Panc1 (cell line): ENCODE data around the gene FAM209B. TPM values are rescaled to one million over a fixed set of nuclear protein-coding genes. Genes with fewer than 3 reads are reported as not detected.
"Not testable (repeated sequence)": the region's sequence is repeated elsewhere in the genome, so short reads cannot be mapped to it uniquely, and the experiment has no call there.

Source experiments
- ATAC-seq: fragments of 200-7000 bp; cut with Tn5 transposase; 2 replicates; pipeline ENCODE4 v1.9.1; 2020; ENCODE audit warnings: mild to moderate bottlenecking, moderate library complexity
- Bru-seq: library from RNA; stranded (reverse); fragments of 400-500 nt; gene quantifications from one replicate; lab custom pipeline; 2021; lab: Mats Ljungman, UMichigan
- BruChase-seq, 2 experiments: library from RNA; stranded (reverse); fragments of 400-500 nt; gene quantifications; one replicate each; lab custom pipeline; 2021; lab: Mats Ljungman, UMichigan
- BruUV-seq: library from RNA; stranded (reverse); fragments of 400-500 nt; replicated peaks from 2 replicates; lab custom pipeline; 2021; lab: Mats Ljungman, UMichigan
- CTCF ChIA-PET: fragments of 300-600 bp; sonication (Branson Sonifier 250); formaldehyde crosslinking; loops from one replicate; lab custom pipeline; 2022; ENCODE audit warnings: antibody characterized with exemption; lab: Charles Lee
- POLR2A ChIA-PET: fragments of 300-600 bp; sonication (Branson Sonifier 250); formaldehyde crosslinking; loops from one replicate; lab custom pipeline; 2022; ENCODE audit warnings: antibody characterized with exemption; lab: Charles Lee
- DNase-seq: peaks from one replicate; pipeline ENCODE4 v3.0.0-alpha.2; 2010; ENCODE audit warnings: low read depth, low spot score
- H3K27ac ChIP-seq: 2 replicates; pipeline ENCODE4 v1.5.1; 2011; ENCODE audit warnings: mild to moderate bottlenecking, low read length, inconsistent platforms
- H3K27me3 ChIP-seq: fragments of 200-500 bp; sonication (Bioruptor generic); 2 replicates; pipeline ENCODE4 v1.6.0; 2014; ENCODE audit warnings: low read length, inconsistent platforms; ENCODE audit not compliant: control insufficient read depth, insufficient read depth
- H3K36me3 ChIP-seq: fragments of 200-500 bp; sonication (Bioruptor generic); 2 replicates; pipeline ENCODE4 v1.5.1; 2014; ENCODE audit warnings: inconsistent platforms, mild to moderate bottlenecking, low read length, moderate library complexity; ENCODE audit not compliant: control insufficient read depth, insufficient read depth
- H3K4me1 ChIP-seq: 2 replicates; pipeline ENCODE4 v1.5.1; 2011; ENCODE audit warnings: inconsistent platforms, mild to moderate bottlenecking, low read length, moderate library complexity; ENCODE audit not compliant: control insufficient read depth, insufficient read depth
- H3K4me3 ChIP-seq, 2 experiments: 2 replicates each; pipeline ENCODE4 v1.5.1; 2011 to 2012; ENCODE audit warnings: low read depth in 2 of 2, low read length in 2 of 2, mild to moderate bottlenecking in 2 of 2, inconsistent platforms in 1 of 2, moderate library complexity in 1 of 2
- H3K9me3 ChIP-seq: fragments of 200-500 bp; sonication (Bioruptor generic); 2 replicates; pipeline ENCODE4 v1.5.1; 2014; ENCODE audit warnings: low read depth, mild to moderate bottlenecking, inconsistent platforms, low read length, moderate library complexity; ENCODE audit not compliant: control insufficient read depth, insufficient read depth
- CTCF ChIP-seq: fragments of 450-650 bp; IDR thresholded peaks from 2 replicates; pipeline ENCODE4 v1.5.1; 2017; ENCODE audit warnings: mild to moderate bottlenecking
- POLR2AphosphoS5 ChIP-seq: IDR thresholded peaks from 2 replicates; pipeline ENCODE4 v1.6.1; 2012; ENCODE audit warnings: mild to moderate bottlenecking, low read depth, low read length, moderate library complexity
- REST ChIP-seq, 2 experiments: IDR thresholded peaks; 2 replicates each; pipeline ENCODE4 v1.6.1; 2011 to 2012; ENCODE audit warnings: low read depth in 2 of 2, control low read depth in 1 of 2, low read length in 1 of 2, mild to moderate bottlenecking in 1 of 2, moderate library complexity in 1 of 2; ENCODE audit not compliant: insufficient read depth in 1 of 2
- SIN3A ChIP-seq: IDR thresholded peaks from 2 replicates; pipeline ENCODE4 v1.6.1; 2012; ENCODE audit warnings: low read depth, mild to moderate bottlenecking, low read length, moderate library complexity, borderline replicate concordance; ENCODE audit not compliant: insufficient read depth
- TCF7L2 ChIP-seq: IDR thresholded peaks from 2 replicates; pipeline ENCODE4 v1.6.1; 2011; ENCODE audit warnings: mild to moderate bottlenecking, low read depth, low read length, inconsistent platforms
- in situ Hi-C: cut with HindIII; loops from 2 replicates; pipeline ENCODE4 v1.10.0; 2016; ENCODE audit warnings: low sequenced_read_pairs, low pct_unique_long_range_greater_than_20kb
- intact Hi-C: fragments of 100-400 bp; cut with micrococcal nuclease; formaldehyde crosslinking; loops from one replicate; pipeline ENCODE4 v1.10.0; 2022; ENCODE audit not compliant: unreplicated experiment
- long read RNA-seq: library from polyadenylated mRNA; unstranded; transcript quantifications from one replicate; pipeline ENCODE4 v2.0.0, GENCODE V29; 2021; ENCODE audit not compliant: unreplicated experiment
- polyA plus RNA-seq: library from polyadenylated mRNA; unstranded; fragments of >200 nt; gene quantifications from one replicate; pipeline ENCODE4 v1.2.1, GENCODE V29; 2012; ENCODE audit warnings: missing spikeins; ENCODE audit not compliant: insufficient read length
- total RNA-seq: library from RNA; stranded (reverse); gene quantifications from one replicate; pipeline ENCODE4 v1.2.1, GENCODE V29; 2021; ENCODE audit not compliant: unreplicated experiment

The FAM209B gene, protein sequence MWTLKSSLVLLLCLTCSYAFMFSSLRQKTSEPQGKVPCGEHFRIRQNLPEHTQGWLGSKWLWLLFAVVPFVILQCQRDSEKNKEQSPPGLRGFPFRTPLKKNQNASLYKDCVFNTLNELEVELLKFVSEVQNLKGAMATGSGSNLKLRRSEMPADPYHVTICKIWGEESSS
- total RNA-seq (not detected), Bru-seq, nascent RNA (percentile 16 among the genes with signal in this experiment), BruChase-seq, experiment 1, labeled RNA remaining after a 2-hour chase (percentile 21 among the genes with signal in this experiment), BruChase-seq, experiment 2, labeled RNA remaining after a 6-hour chase (percentile 26 among the genes with signal in this experiment)
- polyA plus RNA-seq = not detected
- long read RNA-seq = 0 reads

DNA sequence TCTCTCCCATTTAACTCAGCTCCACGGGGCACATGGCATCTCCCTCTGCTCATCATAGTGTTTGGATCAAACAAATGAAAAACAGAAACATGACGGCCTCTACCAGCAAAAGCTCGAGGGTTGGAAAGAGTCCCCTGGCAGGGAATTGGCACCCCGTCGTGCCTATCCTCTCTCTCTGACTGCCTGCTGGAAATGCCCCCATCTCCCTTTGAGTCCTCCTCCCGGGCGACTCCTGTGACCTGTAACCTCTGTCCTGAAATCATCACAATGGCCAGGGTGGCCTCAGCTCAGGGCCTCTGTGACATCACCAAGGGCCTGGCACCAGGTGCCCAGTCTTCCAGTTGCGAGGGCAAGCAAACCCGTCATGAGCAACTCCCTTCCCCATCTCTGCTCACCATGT, at the start of gene FAM209B:
TSS of gene FAM209B (plus strand) at position 301 of the 400 bp plus-strand sequence. CDS start at position 397, 96 bp downstream.
- H3K36me3 ChIP-seq, ATAC-seq, intact Hi-C loops, DNase-seq, H3K9me3 ChIP-seq, H3K4me1 ChIP-seq, H3K27me3 ChIP-seq, CTCF ChIA-PET, H3K4me3 ChIP-seq, BruUV-seq, H3K27ac ChIP-seq, in situ Hi-C loops, POLR2A ChIA-PET: not testable (repeated sequence)

GRCh38 chr20:56483970-56484369, 49.1 kb upstream of the FAM209B start:
- DNase-seq (no peak), ATAC-seq (no peak)
- BruUV-seq = no TSS peak
- Histone ChIP-seq H3K4me1 (no peaks in the 10 kb centered on the region), H3K36me3 (no peaks in the 10 kb centered on the region), H3K27ac (no peak overlapping the region), H3K9me3 (no peaks in the 10 kb centered on the region), H3K4me3 (no peak overlapping the region), H3K27me3 (no peaks in the 10 kb centered on the region)
- TF ChIP-seq SIN3A (no peak), TCF7L2 (no peak), REST (IDR thresholded peaks at IDR 0.05; ENCODE audit: insufficient read depth in 1 of 2, low read depth in 2 of 2, low read length in 1 of 2) (no peak), CTCF (no peak), POLR2AphosphoS5 (no peak)
- CTCF ChIA-PET = no interaction called here
- in situ Hi-C loops (no loop called here), intact Hi-C loops (no loop called here)
- POLR2A ChIA-PET = no interaction called here

GRCh38 chr20:56487216-56487615, 45.8 kb upstream of the FAM209B start:
- ChIA-PET CTCF (interaction anchor here (0.5 kb wide), 1 partner anchor 53 kb away, joined by 3 read pairs; no protein-coding TSS in a partner anchor), POLR2A (no interaction called here)
- no peak overlapping the region for H3K4me3 ChIP-seq
- in situ Hi-C loops = no loop called here
- intact Hi-C loops = no loop called here
- no peak for TF ChIP-seq REST (IDR thresholded peaks at IDR 0.05; ENCODE audit: insufficient read depth in 1 of 2, low read depth in 2 of 2, low read length in 1 of 2)
- no peak for TF ChIP-seq SIN3A
- no peak for TF ChIP-seq TCF7L2
- no peak for TF ChIP-seq POLR2AphosphoS5
- no peak for TF ChIP-seq CTCF
- no peaks in the 10 kb centered on the region for H3K9me3 ChIP-seq
- DNase-seq = no peak
- no peaks in the 10 kb centered on the region for H3K4me1 ChIP-seq
- no peak for ATAC-seq
- BruUV-seq = no TSS peak
- 0 out of 2 replicates have a peak, but pooled peaks cover 2% of the 10 kb centered on the region for H3K36me3 ChIP-seq
- no peaks in the 10 kb centered on the region for H3K27me3 ChIP-seq
- no peak overlapping the region for H3K27ac ChIP-seq
